IMR-90 (cell line): ENCODE results near the gene KDM3B.

Experiments used
- BHLHE40 ChIP-seq: fragments of 150-350 bp; IDR thresholded peaks from 2 replicates; pipeline ENCODE4 v1.6.1; 2016; ENCODE audit warnings: mild to moderate bottlenecking, low read depth, low read length
- CHD1 ChIP-seq: IDR thresholded peaks from 2 replicates; pipeline ENCODE4 v1.6.1; 2012; ENCODE audit warnings: low read depth, low read length, improper control_type of control experiment
- CTCF ChIP-seq: conservative IDR thresholded peaks from 2 replicates; pipeline ENCODE4 v1.5.1; 2012; ENCODE audit warnings: mild to moderate bottlenecking, low read depth, low read length, improper control_type of control experiment
- FOS ChIP-seq: fragments of 150-350 bp; IDR thresholded peaks from 2 replicates; pipeline ENCODE4 v1.6.1; 2016; ENCODE audit warnings: low read depth, low read length
- MAFK ChIP-seq: IDR thresholded peaks from 2 replicates; pipeline ENCODE4 v1.6.1; 2012; ENCODE audit warnings: low read depth, low read length, improper control_type of control experiment
- MAZ ChIP-seq: IDR thresholded peaks from 2 replicates; pipeline ENCODE4 v1.6.1; 2012; ENCODE audit warnings: low read depth, mild to moderate bottlenecking, low read length, improper control_type of control experiment, moderate library complexity, borderline replicate concordance
- MXI1 ChIP-seq: IDR thresholded peaks from 2 replicates; pipeline ENCODE4 v1.6.1; 2012; ENCODE audit warnings: low read depth, mild to moderate bottlenecking, low read length, moderate library complexity, borderline replicate concordance
- POLR2A ChIP-seq: IDR thresholded peaks from 2 replicates; pipeline ENCODE4 v1.6.1; 2012; ENCODE audit warnings: mild to moderate bottlenecking, low read depth, low read length
- RAD21 ChIP-seq: IDR thresholded peaks from 2 replicates; pipeline ENCODE4 v1.6.1; 2012; ENCODE audit warnings: low read length, improper control_type of control experiment
- RCOR1 ChIP-seq: IDR thresholded peaks from 2 replicates; pipeline ENCODE4 v1.6.1; 2012; ENCODE audit warnings: mild to moderate bottlenecking, low read length, improper control_type of control experiment; ENCODE audit not compliant: insufficient replicate concordance
- RFX5 ChIP-seq: IDR thresholded peaks from 2 replicates; pipeline ENCODE4 v1.8.0; 2012; ENCODE audit warnings: low read depth, mild to moderate bottlenecking, low read length, moderate library complexity
- SMC3 ChIP-seq: fragments of 150-350 bp; IDR thresholded peaks from 2 replicates; pipeline ENCODE4 v1.6.1; 2016; ENCODE audit warnings: low read depth, mild to moderate bottlenecking, antibody characterized with exemption, low read length, moderate library complexity
- USF2 ChIP-seq: fragments of 150-350 bp; IDR thresholded peaks from 2 replicates; pipeline ENCODE4 v1.6.1; 2017; ENCODE audit warnings: mild to moderate bottlenecking, antibody characterized with exemption, low read length, low read depth

DNA sequence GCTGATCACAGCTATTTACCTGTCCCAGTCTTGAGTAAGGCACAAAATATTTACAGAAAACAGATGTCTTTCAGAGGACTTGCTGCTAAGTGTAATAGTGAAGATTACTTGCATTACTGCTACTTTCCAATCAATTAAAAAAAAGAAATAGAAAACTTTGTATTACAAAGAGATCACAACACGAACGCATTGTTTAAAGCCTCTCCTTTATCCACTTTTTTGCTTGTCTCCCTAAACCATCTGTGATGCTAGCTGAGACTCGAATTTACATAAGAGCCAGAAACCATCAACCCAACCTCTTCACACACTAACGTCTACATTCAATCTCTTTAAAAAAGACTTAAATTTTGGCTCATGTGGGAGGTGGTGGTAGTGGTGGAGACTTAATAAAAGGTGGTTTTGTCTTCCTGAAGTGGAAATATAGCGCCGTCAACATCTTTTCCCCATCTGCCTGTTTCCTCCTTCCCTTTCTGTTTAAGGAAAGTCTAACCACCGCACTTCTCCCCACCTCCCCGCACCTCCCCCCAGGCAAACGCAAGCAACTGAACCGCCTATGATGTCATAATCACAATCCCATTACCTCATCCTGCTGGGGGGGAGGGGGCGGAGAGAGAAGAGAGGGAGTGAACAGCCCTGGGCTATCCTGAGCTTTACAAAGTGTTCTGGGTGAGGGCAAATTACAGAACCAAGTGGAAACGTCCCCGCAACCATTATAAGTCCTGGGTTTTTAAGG lies 15.4 kb upstream of the KDM3B start:
- TF ChIP-seq CTCF (no peak), BHLHE40 (no peak), RCOR1 (peak; percentile 67), POLR2A (no peak; the same call in 1 of the 2 replicates), SMC3 (no peak), MXI1 (no peak), MAFK (no peak), RFX5 (no peak), FOS (no peak), RAD21 (no peak), CHD1 (no peak), MAZ (peak; percentile 92), USF2 (no peak)
